ENCODE measurements around the gene NDFIP2.

The NDFIP2 gene, protein sequence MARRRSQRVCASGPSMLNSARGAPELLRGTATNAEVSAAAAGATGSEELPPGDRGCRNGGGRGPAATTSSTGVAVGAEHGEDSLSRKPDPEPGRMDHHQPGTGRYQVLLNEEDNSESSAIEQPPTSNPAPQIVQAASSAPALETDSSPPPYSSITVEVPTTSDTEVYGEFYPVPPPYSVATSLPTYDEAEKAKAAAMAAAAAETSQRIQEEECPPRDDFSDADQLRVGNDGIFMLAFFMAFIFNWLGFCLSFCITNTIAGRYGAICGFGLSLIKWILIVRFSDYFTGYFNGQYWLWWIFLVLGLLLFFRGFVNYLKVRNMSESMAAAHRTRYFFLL

DNA sequence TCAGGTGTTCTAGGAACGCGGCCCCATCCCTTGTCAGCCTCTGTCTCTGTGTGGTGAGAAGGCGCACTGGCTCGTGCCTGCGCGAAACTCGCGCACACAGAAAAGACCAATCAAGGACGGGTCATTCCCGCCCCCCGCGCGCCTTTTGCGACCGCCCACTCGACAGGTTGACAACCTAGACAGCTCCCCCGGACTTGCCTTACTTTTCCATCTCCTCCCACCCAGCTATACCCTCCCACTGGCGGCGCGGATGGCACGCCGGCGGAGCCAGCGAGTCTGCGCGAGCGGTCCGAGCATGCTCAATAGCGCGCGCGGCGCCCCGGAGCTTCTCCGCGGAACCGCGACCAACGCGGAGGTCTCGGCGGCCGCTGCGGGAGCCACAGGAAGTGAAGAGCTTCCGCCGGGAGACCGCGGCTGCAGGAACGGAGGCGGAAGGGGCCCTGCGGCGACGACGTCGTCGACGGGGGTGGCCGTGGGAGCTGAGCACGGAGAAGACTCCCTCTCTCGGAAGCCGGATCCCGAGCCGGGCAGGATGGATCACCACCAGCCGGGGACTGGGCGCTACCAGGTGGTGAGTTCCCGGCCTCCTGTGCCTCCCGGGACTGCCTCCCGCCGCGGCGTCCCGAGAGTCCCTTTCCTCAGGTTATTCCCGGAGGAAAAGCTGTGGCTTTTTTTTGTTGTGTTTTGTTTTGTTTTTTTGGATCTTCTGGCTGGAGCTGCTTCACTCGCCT lies at the start of gene NDFIP2:
NDFIP2 (plus strand) TSS at position 202 of the 731 bp plus-strand sequence; CDS start at position 251, 49 bp downstream.
- peak; percentile 88 for DNase-seq

DNA sequence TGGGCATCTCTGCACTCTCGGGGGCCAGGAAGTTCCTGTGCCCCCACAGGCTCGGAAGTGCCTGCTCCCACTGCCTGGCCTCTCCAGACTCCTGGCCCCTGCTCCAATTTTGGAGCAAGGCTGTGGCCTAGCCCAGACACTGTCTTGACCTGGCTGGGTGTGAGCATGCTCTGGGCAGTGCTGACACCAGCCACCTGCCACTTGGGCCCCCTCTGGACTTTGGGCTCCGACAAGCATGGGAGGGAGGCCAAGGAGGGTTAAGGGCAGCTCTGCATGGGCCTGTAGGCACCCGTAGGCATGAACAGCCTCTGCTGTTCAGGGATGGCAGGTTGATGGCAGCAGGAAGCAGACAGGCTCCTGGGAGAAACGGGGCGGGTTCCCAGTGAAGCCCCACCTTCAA lies 48.9 kb upstream of the NDFIP2 start:
- DNase-seq: no peak

DNA sequence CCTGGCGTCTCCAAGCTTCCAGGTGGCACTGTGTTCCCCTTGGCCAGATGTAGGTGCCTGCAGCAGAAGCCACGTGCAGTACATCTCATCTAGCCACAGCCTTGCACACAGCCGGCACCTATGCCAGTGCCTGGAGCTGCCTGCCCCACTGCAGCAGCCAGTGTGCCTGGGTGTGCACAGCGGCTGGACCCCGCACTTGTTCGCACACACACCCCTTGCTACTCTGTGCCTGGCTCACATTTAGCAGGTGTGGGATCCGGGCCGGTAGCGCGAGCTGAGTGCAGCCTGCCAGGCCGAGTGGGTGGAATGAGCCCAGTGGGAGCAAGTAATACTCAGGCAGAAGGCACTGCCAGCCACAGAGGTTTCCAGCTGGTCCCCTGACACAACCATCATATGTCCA lies 48.0 kb upstream of the NDFIP2 start:
- DNase-seq: no peak

DNA sequence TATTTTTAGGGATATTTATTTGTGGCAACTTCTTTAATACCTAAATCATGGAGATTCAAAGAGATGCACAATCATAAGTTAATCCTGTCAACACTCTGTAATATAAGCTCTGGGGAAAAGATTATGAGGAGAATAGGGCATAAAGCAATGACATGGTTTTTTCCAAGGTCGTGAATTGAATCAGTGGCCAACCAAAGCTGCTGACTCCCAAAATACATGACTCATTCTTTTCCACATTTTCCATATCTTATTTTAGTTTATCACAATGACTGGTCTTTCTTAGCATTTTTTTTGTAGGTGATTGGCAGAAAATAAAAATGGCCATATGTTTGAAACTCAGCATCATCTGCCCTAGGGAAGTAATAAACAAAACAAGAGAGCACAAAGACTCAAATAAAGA lies 46.4 kb upstream of the NDFIP2 start:
- DNase-seq: no peak

DNA sequence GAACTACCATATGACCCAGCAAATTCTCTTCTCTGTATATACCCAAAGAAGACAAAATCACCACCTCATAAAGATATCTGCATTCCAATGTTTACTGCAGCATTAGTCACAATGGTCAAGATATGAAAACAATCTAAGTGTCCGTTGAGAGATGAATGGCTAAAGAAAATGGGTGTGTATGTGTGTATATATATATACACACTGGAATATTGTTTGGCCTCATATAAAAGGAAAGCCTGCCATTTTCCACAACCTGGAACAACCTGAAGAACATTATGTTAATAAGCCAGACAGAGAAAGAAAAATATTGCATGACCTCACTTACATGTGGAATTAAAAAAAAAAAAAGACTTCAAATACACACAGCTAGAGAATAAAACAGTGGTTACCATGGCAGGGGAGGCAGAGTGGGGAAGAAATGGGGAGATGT lies 45.4 kb upstream of the NDFIP2 start:
- DNase-seq: no peak

DNA sequence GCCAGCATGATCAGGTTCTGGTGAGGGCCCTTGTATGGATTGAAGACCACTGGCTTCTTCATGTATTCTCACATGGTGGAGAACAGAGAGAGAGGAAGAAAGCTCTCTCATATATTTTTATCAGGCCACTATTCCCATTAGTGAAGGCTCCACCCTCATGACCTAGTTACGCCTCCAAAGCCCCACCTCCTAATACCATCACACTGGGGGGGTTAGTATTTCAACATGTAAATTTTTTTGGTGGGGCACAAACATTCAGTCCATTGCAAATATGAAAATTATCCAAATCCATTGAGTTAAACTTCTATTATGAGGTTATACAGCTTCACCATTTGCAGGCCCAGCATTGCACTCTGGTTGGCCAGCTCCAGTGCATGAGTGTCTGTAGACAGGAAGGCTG lies 41.7 kb upstream of the NDFIP2 start:
- DNase-seq: no peak

DNA sequence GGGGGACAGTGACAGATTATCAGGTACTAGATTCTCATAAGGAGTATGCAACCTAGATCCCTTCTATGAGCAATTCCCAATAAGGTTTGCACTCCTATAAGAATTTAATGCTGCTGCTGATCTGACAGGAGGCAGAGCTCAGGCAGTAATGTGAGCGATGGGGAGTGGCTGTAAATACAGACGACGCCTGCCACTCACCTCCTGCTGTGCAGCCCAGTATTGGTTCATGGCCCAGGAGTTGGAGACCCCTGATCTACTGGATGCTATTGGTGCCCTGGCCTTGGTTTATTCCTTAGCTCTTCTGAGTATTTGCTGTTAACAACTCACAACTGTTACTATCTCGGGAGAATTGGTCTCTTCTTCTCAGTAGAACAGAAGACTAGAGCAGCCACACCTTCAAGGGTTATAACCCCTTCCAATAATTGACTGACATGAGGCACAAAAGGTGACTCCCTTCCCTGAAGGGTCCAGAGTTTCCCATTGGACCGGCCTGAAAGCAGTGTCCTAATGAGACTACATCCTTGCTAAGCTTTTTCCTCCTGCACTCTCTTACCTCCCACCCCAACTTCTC lies 39.9 kb upstream of the NDFIP2 start:
- DNase-seq: no peak

DNA sequence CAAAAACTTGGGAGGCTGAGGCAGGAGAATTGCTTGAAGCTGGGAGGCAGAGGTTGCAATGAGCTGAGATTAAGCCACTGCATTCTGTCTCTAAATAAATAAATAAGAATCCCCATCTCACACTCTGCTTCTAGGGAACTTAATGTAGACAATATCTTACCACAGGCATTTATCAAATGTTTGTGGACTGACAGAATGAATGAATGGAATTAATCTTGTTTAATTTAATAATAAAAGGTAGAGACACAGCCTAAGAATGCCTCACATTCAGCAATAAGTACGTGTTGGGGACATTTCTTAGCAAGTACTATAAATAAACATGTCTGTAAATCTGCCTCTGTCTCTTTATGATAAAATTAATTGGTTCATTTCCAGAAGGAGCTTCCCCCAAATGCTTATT lies 38.7 kb upstream of the NDFIP2 start:
- no peak for DNase-seq

DNA sequence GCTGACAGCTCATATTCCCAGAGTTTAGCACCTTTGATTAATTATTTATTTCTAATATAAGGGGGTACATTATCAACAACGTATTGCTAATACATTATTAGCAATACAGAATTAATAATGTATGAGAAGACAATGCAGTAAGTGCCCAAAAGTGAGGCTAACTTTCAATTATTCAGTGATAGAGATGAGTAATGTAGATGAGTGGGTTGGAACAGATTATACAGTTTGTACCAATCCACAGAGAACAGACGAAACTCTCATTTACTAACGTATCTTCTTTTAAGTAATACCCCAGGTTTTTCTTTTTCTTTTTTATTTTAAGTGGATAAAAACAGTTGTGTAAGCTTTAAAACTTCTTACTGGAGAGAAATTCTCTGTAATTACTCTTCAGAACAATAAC lies 38.2 kb upstream of the NDFIP2 start:
- DNase-seq: no peak

DNA sequence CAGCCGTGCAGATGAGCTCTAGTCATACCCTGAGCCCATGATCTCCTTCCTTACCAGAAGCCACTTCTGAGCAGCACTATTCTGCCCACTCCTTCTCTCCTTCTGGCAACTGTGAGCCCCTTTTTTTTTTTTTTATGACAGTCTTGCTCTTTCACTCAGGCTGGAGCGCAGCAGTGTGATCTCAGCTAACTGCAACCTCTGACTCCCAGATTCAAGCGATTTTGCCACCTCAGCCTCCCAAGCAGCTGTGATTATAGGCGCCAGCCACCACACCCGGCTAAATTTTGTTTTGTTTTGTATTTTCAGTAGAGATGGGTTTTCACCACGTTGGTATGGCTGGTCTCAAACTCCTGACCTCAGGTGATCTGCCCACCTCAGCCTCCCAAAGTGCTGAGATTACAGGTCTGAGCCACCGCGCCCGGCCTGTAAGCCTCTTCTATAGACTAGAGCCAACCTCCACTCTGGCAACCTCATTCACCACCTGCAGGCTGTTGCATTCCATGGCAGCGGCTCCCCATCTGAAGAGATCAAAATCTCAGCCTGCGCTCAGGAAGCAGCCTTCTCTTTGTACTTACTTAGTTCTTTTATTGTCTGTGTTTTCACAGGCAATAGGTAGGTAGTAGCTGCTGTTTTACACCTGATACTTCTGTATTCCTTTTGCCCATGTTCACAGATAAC lies 34.8 kb upstream of the NDFIP2 start:
- DNase-seq: peak; percentile 18

DNA sequence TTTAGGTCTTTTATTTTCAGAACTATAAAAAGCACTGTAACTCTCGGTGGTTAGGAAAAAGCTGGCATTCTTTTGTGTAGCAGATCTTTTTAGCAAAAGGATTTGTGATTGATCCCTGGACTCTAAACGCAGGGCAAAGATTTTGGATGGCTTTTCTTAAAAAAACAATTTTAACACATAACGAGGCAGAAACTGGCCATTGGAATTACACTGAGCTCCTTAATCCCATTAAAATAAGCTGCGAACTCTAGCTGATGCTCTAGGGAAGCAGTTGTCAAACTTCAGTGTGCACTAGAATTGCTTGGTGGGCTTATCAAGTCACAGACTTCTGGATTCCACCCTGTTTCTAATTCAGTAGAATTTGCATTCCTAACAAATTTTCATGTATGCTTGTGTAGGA lies 33.8 kb upstream of the NDFIP2 start:
- DNase-seq: no peak

DNA sequence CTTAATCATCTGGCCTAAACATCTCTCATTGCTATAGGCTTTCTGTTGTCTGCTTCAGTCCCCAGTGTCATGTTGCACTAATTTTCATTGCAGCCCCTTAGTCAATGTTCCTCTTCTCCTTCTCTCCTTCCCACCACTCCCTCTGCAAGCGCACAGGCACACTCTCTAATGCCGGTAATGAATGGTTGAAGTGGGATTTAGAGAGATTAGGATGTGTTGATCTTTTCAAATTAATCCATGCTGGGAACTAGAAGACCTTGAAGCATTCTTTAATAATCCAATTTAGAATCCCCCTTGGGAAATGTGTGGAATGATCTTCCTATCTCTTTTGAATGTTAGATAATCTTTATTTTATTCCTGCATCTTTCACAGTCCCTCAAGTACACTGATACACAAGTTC lies 33.2 kb upstream of the NDFIP2 start:
- DNase-seq: no peak

DNA sequence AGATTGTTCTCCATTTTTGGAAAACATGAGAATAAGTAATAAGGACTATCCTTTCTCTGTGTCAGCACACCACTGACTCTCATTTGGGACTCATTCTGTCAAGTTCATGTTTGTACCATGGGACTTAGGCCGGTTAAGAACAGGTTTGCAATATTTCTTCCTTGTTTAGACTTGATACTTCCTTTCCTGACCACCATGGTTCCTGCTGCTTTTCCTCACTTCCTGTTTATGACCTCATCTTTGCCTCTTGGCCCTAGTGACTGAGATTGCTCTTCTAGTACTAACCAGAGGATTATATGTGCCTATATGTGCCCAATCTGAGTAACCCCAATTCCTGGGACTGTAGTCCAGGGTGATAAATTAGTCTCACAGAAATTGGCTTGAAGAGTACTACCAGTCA lies 32.5 kb upstream of the NDFIP2 start:
- peak; percentile 31 for DNase-seq

DNA sequence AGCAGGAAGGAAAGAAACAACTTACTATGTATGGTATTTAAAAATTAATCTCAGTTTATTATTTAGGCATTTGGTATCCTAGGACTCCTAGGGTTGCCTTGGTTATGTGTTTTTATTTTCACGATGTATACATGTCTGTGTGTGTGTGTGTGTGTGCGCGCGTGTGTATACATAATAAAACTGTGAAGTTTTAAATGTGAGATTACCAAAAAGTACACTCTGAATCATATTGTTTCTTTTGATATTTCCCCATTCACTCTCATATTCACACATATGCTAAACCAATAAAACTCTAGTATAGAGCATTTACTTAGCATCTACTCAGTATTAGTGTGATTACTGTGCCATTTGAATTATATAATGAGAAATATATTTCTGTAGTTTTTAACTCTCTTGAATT lies 30.8 kb upstream of the NDFIP2 start:
- DNase-seq: peak; percentile 69

DNA sequence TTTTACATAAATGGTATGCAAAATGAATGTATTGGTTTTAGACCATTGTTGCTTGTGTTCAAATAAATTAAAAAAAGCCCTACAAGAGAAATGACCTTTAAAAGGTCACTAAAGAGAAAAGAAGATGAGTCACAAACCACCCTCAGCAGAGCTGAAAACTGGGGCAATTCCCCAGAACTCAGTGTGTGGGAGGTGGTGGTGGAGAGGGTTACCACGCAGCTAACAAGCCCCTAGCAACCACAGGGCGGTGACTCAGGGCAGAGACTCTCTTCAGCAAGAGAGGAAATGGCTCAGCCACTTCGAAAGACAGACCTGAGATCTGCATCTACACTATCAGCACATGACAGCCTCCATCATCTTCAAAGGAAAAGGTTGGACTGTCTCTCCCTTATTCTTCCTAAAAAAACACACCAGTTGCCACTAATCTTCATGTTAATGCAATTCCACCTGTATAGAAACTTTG lies 29.4 kb upstream of the NDFIP2 start:
- DNase-seq: peak; percentile 97

DNA sequence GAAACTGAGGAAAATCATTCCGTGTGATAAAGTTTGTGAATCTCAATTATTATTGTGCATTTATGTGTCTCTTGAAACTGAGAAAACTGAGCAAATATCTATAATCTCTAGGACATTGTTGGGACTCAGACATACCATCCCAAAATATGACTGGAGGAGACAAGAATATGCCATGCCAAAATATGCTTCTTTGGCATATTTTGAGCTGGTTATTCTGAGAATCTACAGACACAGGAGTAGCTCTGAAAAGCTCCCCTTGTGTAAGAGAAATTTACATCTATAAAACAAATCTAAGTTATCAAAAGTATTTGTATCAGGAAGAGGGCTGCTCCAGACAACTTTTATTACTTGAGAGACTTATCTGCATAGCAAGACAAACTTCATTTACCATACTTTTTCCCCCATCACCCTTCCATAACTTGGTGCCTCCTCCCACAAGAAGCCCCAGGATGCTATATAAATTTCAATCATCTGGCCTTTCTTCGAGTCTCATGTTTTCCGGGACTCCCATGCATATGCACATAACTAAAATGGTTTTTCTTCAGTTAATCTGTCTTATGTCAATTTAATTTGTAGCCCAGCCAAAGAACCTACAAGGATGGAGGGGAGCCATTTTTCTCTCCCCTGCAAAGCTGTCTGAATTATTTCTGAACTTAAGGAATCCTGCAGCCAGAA lies 28.6 kb upstream of the NDFIP2 start:
- DNase-seq: no peak

DNA sequence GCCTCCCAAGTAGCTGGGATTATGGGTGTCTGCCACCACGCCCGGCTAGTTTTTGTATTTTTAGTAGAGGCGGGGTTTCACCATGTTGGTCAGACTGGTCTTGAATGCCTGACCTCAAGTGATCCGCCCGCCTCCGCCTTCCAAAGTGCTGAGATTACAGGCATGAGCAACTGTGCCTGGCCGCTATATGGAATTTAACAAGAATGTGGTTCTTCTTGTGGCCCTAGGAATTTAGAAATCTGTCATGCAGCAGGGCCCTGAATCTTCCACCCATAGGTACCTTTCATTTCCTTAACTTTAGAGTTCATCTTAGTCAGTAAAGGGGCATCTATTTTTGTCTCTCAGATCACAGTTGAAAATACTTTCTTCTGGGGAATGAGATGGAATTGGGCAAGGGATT lies 25.6 kb upstream of the NDFIP2 start:
- no peak for DNase-seq

DNA sequence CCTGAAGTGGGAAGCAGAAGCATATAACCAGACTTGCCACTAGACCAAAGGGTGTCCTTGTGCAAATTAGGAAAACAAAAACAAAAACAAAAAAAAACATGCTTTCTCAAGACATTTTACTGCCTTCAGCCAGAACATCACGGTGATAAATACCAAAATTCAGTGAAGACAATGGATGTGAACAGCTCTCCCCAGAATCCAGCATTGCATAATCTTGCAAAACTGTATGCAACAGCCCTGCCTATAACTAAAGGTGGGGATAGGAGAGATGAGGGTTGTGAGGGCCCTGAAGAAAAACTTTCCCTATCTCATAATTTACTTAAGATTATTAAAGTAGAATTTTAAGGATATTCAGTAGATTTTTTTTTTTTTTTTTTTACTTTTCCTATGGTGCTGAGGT lies 24.9 kb upstream of the NDFIP2 start:
- DNase-seq: no peak

DNA sequence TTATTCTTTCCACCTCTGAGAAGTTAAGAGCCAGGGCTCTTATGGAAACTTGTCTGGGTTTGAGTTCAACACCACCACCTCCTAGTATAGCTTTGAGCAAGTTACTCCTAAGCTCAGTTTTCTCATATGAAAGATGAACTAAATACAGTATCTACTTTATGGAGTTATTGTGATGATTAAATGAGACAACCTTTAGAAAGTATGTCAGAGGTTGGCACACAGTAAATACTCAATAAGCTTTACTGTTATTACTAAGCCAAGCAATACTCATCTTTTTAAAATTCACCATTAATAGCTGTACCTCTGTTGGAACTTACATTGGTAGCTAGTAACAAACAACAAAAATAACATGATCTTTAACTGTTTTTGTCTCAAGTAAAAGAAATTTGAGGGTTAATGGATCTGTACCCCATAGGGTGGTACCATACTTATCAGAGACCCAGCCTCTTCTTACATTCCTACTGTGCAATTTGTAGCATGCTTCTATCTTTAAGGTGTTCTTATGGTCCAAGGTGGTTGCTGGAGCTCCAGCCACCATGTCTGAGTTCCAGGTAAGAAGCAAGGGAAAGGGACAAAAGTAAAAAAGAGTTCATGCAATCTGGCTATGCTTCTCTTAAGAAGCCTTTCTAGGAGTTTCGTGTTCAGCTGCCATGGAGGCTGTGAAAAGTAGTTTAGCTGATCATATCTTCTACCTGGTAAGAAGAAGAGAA lies 24.1 kb upstream of the NDFIP2 start:
- DNase-seq: no peak

DNA sequence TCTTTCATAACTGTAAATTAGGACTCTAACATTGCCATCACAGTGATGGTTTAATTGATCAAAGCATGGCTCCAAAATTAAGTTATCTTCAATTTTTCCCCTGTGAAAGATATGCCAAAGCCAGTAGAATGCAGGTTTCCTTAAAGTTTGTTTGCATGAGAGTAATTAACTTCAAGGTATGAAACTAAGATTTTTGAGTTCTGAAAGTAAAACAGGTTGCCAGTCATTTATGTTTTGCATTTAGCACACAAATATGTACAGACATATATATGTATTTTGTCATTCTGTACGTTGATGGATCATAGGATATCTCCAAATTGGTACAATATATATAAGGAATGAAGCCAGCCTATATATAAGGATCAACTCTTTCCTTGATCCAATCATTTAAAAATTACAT lies 23.6 kb upstream of the NDFIP2 start:
- no peak for DNase-seq

DNA sequence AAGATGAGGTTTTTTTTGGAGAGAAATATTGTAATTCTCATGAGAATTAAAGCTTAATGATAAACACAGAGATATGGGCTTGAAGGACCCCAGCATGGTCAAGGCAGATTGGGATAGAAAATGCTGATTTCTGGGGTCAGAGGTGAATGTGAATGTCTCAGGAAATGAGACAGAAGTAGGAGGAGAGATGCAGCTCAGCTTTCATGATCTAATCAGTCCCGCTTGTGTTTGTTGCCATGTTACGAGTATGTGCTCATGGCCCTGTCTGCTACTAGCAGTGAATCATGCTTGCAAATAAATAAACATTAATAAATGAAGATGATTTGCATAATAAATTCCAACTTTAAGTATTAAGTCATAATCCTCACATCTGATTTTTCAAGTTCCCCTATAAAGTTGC lies 23.0 kb upstream of the NDFIP2 start:
- peak; percentile 70 for DNase-seq

DNA sequence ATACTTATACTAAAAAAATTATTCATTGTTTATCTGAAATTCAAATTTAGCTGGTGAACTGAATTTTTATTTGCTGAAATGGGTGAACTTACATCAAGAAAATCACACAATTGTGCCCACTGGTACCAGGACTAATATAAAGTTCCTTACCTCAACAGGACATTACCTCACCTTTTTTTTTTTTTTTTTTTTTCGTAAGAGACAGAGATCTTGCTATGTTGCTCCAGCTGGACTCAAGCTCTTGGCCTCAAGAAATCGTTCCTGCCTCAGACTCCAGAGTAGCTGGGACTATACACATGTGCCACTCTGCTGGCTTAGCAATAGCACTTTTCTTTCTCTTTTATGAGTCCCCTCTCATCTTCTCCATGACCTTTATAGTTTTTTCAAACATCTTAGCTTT lies 22.5 kb upstream of the NDFIP2 start:
- DNase-seq: no peak
